Mucosa of descending colon (tissue), 3 donors: ENCODE results near the gene CDCP2. TPM values are rescaled to one million over a fixed set of nuclear protein-coding genes. Genes with fewer than 3 reads are reported as not detected.

Source experiments
- ATAC-seq: fragments of 200-7000 bp; cut with Tn5 transposase; one replicate; pipeline ENCODE4 v1.9.1; 2020; ENCODE audit warnings: mild to moderate bottlenecking, moderate library complexity
- DNase-seq, 3 donors: peaks; one replicate each; pipeline ENCODE4 v3.0.0-alpha.2; 2020
- H3K36me3 ChIP-seq: fragments of 200-600 bp; one replicate; pipeline ENCODE4 v1.8.0; 2021; ENCODE audit warnings: low read depth, mild to moderate bottlenecking
- H3K4me1 ChIP-seq: fragments of 200-600 bp; one replicate; pipeline ENCODE4 v1.8.0; 2021; ENCODE audit warnings: low read depth, mild to moderate bottlenecking
- H3K4me3 ChIP-seq: fragments of 200-600 bp; one replicate; pipeline ENCODE4 v1.8.0; 2021; ENCODE audit warnings: mild to moderate bottlenecking
- H3K9me3 ChIP-seq: fragments of 200-600 bp; one replicate; pipeline ENCODE4 v1.8.0; 2021; ENCODE audit warnings: mild to moderate bottlenecking
- CTCF ChIP-seq: fragments of 200-600 bp; IDR thresholded peaks from one replicate; pipeline ENCODE4 v1.8.0; 2022; ENCODE audit warnings: antibody characterized with exemption, mild to moderate bottlenecking
- intact Hi-C, 2 donors: fragments of 100-400 bp; cut with DNase I in 1 of 2; cut with micrococcal nuclease in 1 of 2; formaldehyde crosslinking; loops; one replicate each; pipeline versions ENCODE4 v1.11.0 to v1.11.1; 2022; cut with DNase I, micrococcal nuclease
- total RNA-seq, 3 donors: library from RNA; stranded (reverse); fragmentation: NEBNext Ultra II Directional in 2 of 3; extraction: Animal tissue kit (Norgen Biotek cat#: 25700) in 2 of 3; gene quantifications; one replicate each; pipeline versions ENCODE4 v1.2.1 to v1.2.4, GENCODE V29; 2021 to 2023
- donor health status: DM: no; HTN: no; CAD: no; lungs with moderate emphysema.
- donor health status: DM: no; HTN: no; CAD: no.
- donor health status: DM: no; HTN: yes; CAD: no.

CDCP2 gene
- total RNA-seq, 3 donors from 2014 or later = 0.09 to 0.26 TPM; not detected in 1

DNA sequence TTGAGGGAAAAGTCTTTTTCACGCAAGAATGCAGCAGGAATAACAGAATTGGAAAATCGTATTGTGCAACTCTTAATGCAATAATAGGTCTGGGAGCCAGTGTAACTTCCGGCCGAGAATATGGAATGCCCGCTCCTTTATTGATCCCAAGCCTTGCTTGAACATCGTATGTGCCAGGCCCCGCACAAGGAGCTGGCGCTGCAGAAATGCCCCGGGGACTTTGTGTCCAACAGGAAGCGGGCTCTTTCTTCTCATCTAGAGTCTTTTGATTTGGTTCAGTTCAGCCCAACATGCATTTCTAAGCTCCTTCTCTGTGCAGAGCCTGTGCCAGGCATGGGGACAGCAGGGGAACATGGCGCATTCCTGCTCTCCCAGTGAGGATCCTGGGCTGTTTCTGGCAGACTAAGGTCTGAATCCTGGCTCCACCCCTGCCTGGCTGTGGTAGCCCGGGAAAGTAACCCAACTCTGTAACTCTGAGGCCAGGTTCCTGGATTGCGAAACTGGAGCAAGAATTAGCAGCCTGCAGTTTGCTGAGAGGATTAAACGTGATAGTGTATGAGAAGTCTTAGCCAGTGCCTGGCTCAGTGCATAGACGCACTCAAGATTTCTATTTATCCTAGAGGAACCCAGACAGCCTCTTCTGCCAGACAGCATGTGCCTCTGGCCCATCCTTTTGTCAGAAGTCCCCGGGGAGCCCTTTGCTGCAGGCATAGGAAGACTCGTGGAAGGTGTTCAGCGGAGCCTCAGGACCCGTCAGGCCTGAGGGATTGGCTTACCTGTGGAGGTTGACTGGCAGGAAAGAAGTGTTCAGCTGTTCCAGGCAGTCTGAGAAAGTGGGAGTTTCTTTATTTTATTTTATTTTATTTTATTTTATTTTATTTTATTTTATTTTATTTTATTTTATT lies 987 bp upstream of the CDCP2 start:
- peak; percentile 87 for ATAC-seq
- H3K36me3 ChIP-seq = no peaks in the 10 kb centered on the region
- TF ChIP-seq CTCF = no peak
- no peak overlapping the region for H3K4me3 ChIP-seq
- H3K9me3 ChIP-seq = no peaks in the 10 kb centered on the region
- intact Hi-C loops = no loop called here
- peaks cover 8% of the 10 kb centered on the region for H3K4me1 ChIP-seq
- peak in 2 of 3 donors; percentile 46 to 57 for DNase-seq

GRCh38 chr1:54151013-54151412 lies 1.8 kb downstream of the CDCP2 start:
- Histone ChIP-seq H3K4me3 (no peak overlapping the region), H3K9me3 (no peaks in the 10 kb centered on the region), H3K4me1 (peaks cover 8% of the 10 kb centered on the region), H3K36me3 (no peaks in the 10 kb centered on the region)
- ATAC-seq = no peak
- intact Hi-C loops = no loop called here
- DNase-seq = no peak
- no peak for TF ChIP-seq CTCF

DNA sequence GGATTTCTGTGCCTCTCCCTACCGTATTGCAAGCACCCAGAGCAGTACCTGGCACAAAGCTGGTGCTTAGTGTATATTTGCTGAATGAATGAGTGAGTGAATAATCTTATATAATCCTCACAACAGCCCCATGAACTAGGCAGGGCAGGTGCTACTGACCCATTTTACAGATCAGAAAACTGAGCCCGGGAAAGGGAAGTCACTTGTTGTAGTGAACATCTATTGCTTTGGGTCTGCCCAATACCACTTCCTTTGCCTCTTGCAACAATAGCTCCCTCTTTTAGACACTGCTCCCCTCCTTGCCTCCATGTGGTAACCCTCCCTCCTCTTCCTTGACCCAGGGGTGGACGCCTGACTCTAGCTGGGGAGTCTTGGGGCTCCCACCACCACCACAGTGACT lies 3.1 kb downstream of the CDCP2 start:
- ATAC-seq = no peak
- no peak for DNase-seq
- H3K4me3 ChIP-seq = no peak overlapping the region
- intact Hi-C loops = no loop called here
- H3K4me1 ChIP-seq = peaks cover 8% of the 10 kb centered on the region
- no peaks in the 10 kb centered on the region for H3K36me3 ChIP-seq
- no peaks in the 10 kb centered on the region for H3K9me3 ChIP-seq
- TF ChIP-seq CTCF = no peak

- ATAC-seq (no peak), DNase-seq (no peak)
- no peak for TF ChIP-seq CTCF
- Histone ChIP-seq H3K9me3 (no peaks in the 10 kb centered on the region), H3K4me1 (no peaks in the 10 kb centered on the region), H3K36me3 (no peaks in the 10 kb centered on the region), H3K4me3 (no peak overlapping the region)
- intact Hi-C loops = no loop called here
Observed at GRCh38 chr1:54144366-54144765, 8.4 kb downstream of the CDCP2 start.

- no peaks in the 10 kb centered on the region for H3K36me3 ChIP-seq
- no peak for TF ChIP-seq CTCF
- no peaks in the 10 kb centered on the region for H3K4me1 ChIP-seq
- intact Hi-C loops = no loop called here
- no peak overlapping the region for H3K4me3 ChIP-seq
- no peaks in the 10 kb centered on the region for H3K9me3 ChIP-seq
- ATAC-seq = no peak
- no peak for DNase-seq
Observed at GRCh38 chr1:54142146-54142900, 10.5 kb downstream of the CDCP2 start.
